Fibroblast of lung (primary cell): ENCODE results near the gene ZNF599. TPM values are rescaled to one million over a fixed set of nuclear protein-coding genes. Genes with fewer than 3 reads are reported as not detected.

Experiments
- DNase-seq, 2 donors: peaks; one replicate each; pipeline versions ENCODE4 v3.0.0 to v3.0.0-alpha.2; 2010; ENCODE audit warnings: low read depth in 2 of 2
- H2AFZ ChIP-seq: 2 replicates; pipeline ENCODE4 v1.5.1; 2012; ENCODE audit warnings: low read length, control low read depth, inconsistent platforms
- H3K27ac ChIP-seq: 2 replicates; pipeline ENCODE4 v1.5.1; 2011; ENCODE audit warnings: low read length, control low read depth; ENCODE audit not compliant: insufficient read depth
- H3K27me3 ChIP-seq: 2 replicates; pipeline ENCODE4 v1.5.1; 2011; ENCODE audit warnings: mild to moderate bottlenecking, low read length; ENCODE audit not compliant: control insufficient read depth, insufficient read depth
- H3K36me3 ChIP-seq: 2 replicates; pipeline ENCODE4 v1.5.1; 2011; ENCODE audit warnings: low read length; ENCODE audit not compliant: control insufficient read depth, insufficient read depth
- H3K4me1 ChIP-seq: 2 replicates; pipeline ENCODE4 v1.5.1; 2011; ENCODE audit warnings: low read length; ENCODE audit not compliant: control insufficient read depth, insufficient read depth; ENCODE audit errors: extremely low read depth
- H3K4me2 ChIP-seq: 2 replicates; pipeline ENCODE4 v1.5.1; 2011; ENCODE audit warnings: low read length, control low read depth; ENCODE audit not compliant: insufficient read depth; ENCODE audit errors: extremely low read depth
- H3K4me3 ChIP-seq, 4 experiments: fragments of 200-600 bp in 1 of 4; sonication (generic) in 1 of 4; replicated peaks in 1 of 4; 2 replicates each; pipeline ENCODE4 v1.5.1; 2011 to 2016; ENCODE audit warnings: low read length in 4 of 4, low read depth in 3 of 4, mild to moderate bottlenecking in 3 of 4, control low read depth in 2 of 4, inconsistent platforms in 1 of 4, mixed read lengths in 1 of 4; ENCODE audit not compliant: insufficient read depth in 1 of 4; ENCODE audit errors: control extremely low read depth in 1 of 4
- H3K79me2 ChIP-seq: 2 replicates; pipeline ENCODE4 v1.5.1; 2012; ENCODE audit warnings: mild to moderate bottlenecking, low read length, inconsistent platforms; ENCODE audit not compliant: control insufficient read depth, insufficient read depth
- H3K9ac ChIP-seq: 2 replicates; pipeline ENCODE4 v1.5.1; 2011; ENCODE audit warnings: mild to moderate bottlenecking, low read length, control low read depth; ENCODE audit not compliant: insufficient read depth
- H3K9me3 ChIP-seq: 2 replicates; pipeline ENCODE4 v1.5.1; 2012; ENCODE audit warnings: low read depth, low read length; ENCODE audit not compliant: control insufficient read depth, insufficient read depth
- H4K20me1 ChIP-seq: 2 replicates; pipeline ENCODE4 v1.5.1; 2011; ENCODE audit warnings: low read length; ENCODE audit not compliant: control insufficient read depth, insufficient read depth; ENCODE audit errors: extremely low read depth
- CTCF ChIP-seq, 2 donors: IDR thresholded peaks in 1 of 2; conservative IDR thresholded peaks in 1 of 2; 1 replicate in 1 of 2; 2 replicates in 1 of 2; pipeline ENCODE4 v1.5.1; 2011 to 2012; ENCODE audit warnings: low read length in 2 of 2, control low read depth in 1 of 2, inconsistent platforms in 1 of 2, low read depth in 1 of 2, mild to moderate bottlenecking in 1 of 2
- EZH2 ChIP-seq: IDR thresholded peaks from 2 replicates; pipeline ENCODE4 v1.5.1; 2012; ENCODE audit warnings: low read length, control low read depth, mild to moderate bottlenecking; ENCODE audit errors: missing control alignments
- polyA plus RNA-seq, 2 donors: library from polyadenylated mRNA; depleted of rRNA in 1 of 2; stranded (reverse) in 1 of 2; unstranded in 1 of 2; fragments of >200 nt; gene quantifications; 2 replicates each; pipeline ENCODE4 v1.2.1, GENCODE V29; 2011 to 2012; ENCODE audit warnings: missing spikeins in 1 of 2
- total RNA-seq: library from RNA; depleted of rRNA; stranded (reverse); fragments of >200 nt; gene quantifications from 2 replicates; pipeline ENCODE4 v1.2.1, GENCODE V29; 2014

The ZNF599 gene
- total and polyA plus RNA-seq, 2 donors (not counting 1 experiment from before 2014, with no cell fraction given), result 4.0 to 5.4 TPM

GRCh38 chr19:34732612-34733211, 40.3 kb downstream of the ZNF599 start:
- H3K27me3 ChIP-seq, result no peaks in the 10 kb centered on the region
- no peaks in the 10 kb centered on the region for H3K79me2 ChIP-seq
- H3K27ac ChIP-seq, result peak overlapping the region; percentile 99
- peaks cover 4% of the 10 kb centered on the region for H3K4me1 ChIP-seq
- peak overlapping the region; percentile 30 for H3K9ac ChIP-seq
- no peaks in the 10 kb centered on the region for H3K9me3 ChIP-seq
- H4K20me1 ChIP-seq, result no peaks in the 10 kb centered on the region
- H2AFZ ChIP-seq, result no peak overlapping the region
- TF ChIP-seq CTCF (conservative IDR thresholded peaks at IDR 0.05 in 1 of 2, IDR thresholded peaks at IDR 0.05 in 1 of 2; ENCODE audit: low read depth in 1 of 2, low read length in 2 of 2), result no peak
- no peak for TF ChIP-seq EZH2
- peaks cover 5% of the 10 kb centered on the region for H3K36me3 ChIP-seq
- H3K4me3 ChIP-seq, result peak overlapping the region in 3 of 4 experiments; percentile 76 to 89 (median 84)
- no peak for DNase-seq
- peak overlapping the region; percentile 96 for H3K4me2 ChIP-seq

GRCh38 chr19:34731964-34732363, 41.1 kb downstream of the ZNF599 start:
- Histone ChIP-seq H3K9me3 (no peaks in the 10 kb centered on the region), H4K20me1 (no peaks in the 10 kb centered on the region), H3K79me2 (no peaks in the 10 kb centered on the region), H3K36me3 (peaks cover 5% of the 10 kb centered on the region), H3K27me3 (no peaks in the 10 kb centered on the region), H3K27ac (no peak overlapping the region), H3K4me1 (peaks cover 4% of the 10 kb centered on the region), H3K9ac (no peak overlapping the region), H3K4me2 (no peak overlapping the region), H3K4me3 (no peak overlapping the region), H2AFZ (no peak overlapping the region)
- DNase-seq, result no peak
- TF ChIP-seq CTCF (conservative IDR thresholded peaks at IDR 0.05 in 1 of 2, IDR thresholded peaks at IDR 0.05 in 1 of 2; ENCODE audit: low read depth in 1 of 2, low read length in 2 of 2) (no peak), EZH2 (no peak)

GRCh38 chr19:34731019-34731829, 41.8 kb downstream of the ZNF599 start:
- Histone ChIP-seq H3K79me2 (no peaks in the 10 kb centered on the region), H4K20me1 (no peaks in the 10 kb centered on the region), H3K4me1 (peaks cover 4% of the 10 kb centered on the region), H3K4me2 (no peak overlapping the region), H3K27ac (no peak overlapping the region), H3K9me3 (no peaks in the 10 kb centered on the region), H3K27me3 (no peaks in the 10 kb centered on the region), H3K9ac (no peak overlapping the region), H3K4me3 (no peak overlapping the region), H3K36me3 (peaks cover 5% of the 10 kb centered on the region), H2AFZ (no peak overlapping the region)
- TF ChIP-seq CTCF (conservative IDR thresholded peaks at IDR 0.05 in 1 of 2, IDR thresholded peaks at IDR 0.05 in 1 of 2; ENCODE audit: low read depth in 1 of 2, low read length in 2 of 2) (no peak), EZH2 (no peak)
- DNase-seq, result no peak
